ENCODE results near the gene MRPL20.
A peak's percentile ranks its signal among the peaks of the same experiment; 100 is the strongest.
"Not testable (repeated sequence)": the region's sequence is repeated elsewhere in the genome, so short reads cannot be mapped to it uniquely, and the experiment has no call there.

Gene MRPL20

DNA sequence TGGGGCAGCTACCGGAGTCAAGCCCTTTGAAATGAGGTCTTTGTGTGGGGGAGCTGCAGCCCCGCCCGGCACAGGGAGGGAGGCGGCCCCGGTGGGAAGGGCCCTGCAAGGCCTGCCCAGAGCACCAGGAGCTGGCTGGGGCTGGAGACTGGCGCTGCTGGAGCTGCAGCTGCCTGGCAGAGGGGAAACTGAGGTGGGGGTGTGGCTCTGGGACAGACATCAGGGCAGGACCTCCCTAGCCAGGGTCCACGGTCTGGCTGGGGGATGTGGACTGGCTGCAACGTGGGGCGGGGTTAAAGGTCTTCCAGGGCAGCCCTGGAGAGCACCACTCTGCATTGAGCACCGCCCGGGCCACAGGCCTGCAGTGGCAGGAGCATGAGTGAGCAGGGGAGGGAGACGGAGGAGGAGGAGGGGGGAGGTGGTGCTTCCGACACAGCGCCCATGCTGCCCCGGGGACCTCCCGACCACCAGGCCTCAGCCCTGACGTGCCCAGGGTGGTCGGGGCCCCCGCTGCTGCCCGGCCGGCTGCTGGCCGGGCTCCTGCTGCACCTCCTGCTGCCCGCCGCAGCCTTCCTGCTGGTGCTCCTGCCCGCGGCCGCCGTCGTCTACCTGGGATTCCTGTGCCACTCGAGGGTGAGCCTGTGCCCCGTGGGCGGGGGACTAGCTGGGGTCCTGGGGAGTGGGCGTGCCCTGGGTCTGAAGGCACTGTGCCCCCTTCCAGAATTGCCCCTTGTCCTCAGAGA is 18.8 kb upstream of the MRPL20 start:
- no peak for DNase-seq

DNA sequence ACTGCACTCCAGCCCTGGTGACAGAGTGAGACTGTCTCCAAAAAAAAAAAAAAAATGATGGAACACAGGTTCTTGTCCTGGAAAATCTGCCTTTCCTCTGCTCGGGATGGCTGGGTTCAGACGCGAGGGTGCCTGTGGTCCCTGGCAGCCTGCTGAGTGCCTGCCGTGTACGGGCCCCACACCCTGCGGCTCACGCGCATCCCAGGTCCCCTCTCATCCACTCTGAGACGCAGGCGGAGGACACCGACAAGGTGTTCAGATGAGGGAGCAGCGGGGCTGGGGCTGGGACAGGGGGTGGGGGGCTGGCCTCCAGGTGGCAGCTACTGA is 18.3 kb upstream of the MRPL20 start:
- no peak for DNase-seq

DNA sequence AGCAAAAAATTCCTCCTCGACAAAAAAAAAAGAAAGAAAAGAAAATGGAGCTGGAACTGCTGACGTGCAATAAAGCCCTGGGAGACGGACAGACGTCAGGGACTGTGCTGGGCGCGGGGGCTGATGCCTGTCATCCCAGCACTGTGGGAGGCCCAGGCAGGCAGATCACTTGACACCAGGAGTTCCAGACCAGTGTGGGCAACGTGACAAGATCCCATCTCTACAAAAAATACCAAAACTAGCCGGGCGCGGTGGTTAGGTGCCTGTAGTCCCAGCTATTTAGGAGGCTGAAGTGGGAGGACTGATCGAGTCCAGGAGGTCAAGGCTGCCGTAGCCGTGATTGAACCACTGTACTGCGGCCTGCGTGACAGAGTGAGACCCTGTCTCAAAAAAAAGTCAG is 17.6 kb upstream of the MRPL20 start:
- DNase-seq, result no peak

DNA sequence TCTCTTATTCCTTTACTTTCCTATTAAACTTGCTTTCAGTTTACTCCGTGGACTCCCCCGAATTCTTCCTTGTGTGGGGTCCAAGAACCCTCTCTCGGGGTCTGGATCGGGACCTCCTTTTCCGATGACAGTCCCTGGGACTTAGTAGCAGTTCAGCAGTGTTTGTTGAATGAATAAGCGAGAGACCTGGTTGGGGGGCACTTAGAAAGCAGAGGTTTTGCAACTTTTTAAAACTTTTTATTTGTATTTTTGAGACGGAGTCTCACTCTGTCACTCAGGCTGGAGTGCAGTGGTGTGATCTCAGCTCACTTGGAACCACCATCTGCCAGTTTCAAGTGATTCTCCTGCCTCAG is 16.1 kb upstream of the MRPL20 start:
- DNase-seq, result no peak

DNA sequence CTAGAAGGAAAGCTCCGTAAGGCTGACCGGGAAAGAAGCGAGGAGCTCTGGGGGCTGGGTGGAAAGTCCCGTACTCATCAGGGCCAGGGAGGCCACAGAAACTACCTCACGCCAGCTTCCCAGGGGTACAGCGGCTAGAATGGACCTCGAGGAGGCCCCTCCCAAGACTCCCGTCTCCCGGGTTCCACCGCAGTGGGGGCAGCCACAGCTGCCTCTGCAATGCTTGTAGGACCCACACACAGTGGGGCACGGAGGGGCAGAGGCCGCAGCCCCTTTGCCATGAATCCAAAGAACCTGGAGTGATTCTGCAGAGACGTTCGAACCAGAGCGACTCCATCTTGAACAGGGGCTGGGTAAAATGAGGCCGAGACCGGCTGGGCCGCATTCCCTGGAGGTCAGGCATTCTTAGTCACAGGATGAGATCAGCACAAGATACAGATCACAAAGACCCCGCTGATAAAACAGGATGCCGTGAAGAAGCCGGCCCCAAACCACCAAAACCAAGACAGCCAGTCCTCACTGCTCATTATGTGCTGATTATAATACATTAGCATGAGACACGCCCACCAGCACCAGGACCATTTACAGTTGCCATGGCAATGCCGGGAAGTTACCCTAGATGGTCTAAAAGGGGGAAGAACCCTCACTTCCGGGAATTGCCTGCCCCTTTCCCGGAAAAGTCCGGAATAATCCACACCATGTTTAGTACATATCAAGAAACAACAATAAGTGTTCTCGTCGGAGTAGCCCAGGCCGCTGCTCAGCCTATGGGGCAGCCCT is 15.6 kb upstream of the MRPL20 start:
- DNase-seq, result no peak

DNA sequence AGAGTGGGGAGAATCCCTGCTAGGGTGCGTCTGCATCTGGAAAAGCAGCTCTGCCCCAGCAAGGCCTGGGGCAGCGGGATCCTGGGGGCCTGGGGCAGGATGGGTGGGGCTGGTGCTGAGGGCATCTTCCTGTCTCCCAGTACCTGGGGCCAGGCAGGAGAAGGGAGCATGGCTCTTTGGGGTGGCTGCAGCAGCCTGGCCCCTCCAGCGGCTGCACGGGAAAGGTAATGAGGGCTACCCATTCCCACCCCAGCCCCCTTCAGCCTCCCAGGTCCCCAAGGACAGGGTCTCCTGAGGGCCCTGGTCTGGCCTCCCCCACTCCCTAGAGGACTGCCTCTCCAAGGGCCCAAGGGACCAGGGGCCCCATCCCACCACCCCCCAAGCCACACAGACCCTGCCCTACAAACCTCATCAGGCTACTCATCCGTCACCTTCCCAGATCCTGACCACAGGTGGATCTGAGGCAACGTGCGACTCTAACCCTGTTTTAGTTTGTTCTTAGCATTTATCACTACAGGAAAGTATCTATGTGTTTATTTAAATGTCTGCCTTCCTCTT is 14.9 kb upstream of the MRPL20 start:
- DNase-seq, result no peak

DNA sequence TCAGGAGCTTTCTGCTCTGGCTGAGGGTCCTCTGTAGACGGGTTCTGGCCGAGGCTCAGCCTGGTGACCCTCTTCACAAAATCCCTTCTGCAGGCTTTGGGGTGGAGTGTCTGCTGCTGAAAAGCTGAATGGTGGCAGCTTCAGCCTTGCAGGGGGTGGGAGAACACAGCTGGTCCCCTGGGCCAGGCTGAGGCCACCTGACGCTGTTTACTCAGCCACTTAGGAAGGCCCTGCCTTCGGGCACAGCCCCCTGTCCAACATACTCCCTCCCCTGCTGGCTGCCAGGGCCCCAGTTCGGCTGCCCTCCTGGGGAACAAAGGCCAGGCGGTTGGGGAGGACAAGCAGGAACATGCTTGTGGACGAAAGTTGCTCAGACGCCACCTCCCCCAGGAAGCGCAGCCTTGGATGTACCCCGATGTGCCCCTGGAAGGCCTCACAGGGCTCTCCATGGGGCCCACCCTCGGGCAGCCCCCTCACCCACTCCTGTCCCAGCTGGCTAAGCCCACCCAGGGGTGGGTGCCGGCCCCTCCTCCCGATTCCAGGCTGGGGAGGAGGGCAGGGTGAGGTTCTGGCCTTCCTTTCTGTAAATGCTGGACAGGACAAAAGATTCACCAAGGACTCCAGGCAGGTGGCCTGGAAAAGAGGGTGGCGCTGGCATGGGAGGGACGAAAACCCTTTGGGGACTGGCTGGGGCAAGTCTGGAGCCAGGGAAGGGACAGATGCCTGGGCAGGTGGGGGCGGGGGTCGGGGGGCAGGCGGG is 14.2 kb upstream of the MRPL20 start, which contains the start of gene ANKRD65:
TSS of gene ANKRD65 (minus strand) at position 130 of the 760 bp plus-strand sequence. CDS start 271 bp downstream, outside the sequence.
- DNase-seq, result no peak

DNA sequence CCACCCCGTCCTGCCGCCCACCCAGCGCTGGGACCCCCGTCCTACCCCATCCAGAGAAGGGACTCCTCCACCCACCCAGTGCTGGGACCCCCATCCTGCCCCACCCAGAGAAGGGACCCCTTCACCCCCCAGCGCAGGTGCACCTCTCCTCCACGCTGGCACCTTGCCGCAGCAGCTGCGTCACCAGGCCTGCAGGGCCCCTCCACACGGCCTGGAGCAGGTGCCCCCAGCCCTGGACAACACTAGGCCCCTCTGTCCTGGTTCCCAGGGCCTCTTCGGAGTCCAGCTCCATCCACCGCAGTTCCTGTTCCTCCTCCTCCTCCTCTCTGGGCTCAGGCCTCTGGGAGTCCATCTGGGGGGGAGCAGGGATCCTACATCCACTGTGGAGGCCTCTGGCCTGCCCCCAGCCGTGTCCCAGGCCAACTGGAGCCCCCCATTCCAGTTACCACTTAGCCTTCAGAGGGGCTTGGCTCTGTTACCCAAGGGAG is 13.6 kb upstream of the MRPL20 start:
- no peak for DNase-seq

DNA sequence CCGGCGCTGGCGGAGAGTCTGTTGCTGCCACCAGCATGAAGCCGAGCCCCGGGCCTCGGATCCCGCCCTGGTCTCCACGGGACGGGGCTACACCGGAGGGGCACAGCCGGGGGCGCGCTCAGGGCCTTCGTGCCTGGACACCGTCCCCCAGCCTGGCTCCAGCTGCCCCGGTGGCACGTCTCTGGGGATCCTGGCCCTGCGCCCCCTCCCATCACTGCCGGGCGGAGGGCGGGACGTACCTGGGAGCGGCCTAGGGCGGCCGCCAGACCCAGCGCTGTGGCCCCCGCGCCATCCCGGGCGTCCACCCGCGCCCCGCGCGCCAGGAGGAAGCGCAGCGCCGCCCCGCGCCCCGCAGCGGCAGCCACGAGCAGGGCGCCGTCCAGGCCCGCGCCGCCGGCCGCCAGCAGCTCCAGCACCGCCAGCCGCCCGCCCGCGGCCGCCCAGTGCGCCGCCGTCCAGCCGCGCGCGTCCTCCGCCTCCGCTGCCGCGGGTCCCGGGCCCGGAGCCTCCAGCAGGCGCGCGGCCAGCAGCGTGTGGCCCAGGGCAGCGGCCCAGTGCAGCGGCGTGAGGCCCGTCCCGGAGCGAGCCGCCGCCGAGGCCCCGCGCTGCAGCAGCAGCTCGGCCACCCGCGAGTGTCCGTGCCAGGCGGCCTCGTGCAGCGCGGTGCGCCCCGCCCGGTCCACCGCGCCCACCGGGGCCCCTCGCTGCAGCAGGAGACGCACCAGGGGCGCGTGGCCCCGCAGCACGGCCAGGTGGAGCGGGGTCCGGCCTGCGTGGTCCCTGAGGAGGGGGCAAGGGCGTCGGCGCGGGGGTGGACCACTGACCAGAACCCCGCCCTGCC is 12.9 kb upstream of the MRPL20 start:
- DNase-seq, result no peak

DNA sequence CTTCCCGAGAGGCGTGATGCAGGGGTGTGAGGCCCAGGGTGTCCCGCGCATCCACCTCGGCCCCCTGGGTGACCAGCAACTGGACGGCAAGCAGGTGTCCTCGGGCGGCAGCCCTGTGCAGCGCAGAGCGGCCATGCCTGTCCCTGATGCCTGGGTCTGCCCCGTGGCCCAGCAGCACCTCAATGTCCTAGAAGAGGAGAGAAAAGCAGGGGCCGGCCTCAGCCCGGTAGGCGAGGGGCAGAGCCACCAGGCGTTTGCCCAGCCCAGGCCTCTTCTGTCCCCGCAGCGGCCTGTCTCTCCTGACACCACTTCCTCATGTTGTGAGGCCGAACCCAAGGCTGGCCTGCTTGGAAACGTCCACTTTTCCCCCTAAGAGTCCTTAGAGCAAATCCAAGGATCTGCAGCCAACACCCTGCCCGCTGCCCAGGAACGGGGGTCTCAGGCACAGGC is 12.3 kb upstream of the MRPL20 start:
- DNase-seq, result no peak

DNA sequence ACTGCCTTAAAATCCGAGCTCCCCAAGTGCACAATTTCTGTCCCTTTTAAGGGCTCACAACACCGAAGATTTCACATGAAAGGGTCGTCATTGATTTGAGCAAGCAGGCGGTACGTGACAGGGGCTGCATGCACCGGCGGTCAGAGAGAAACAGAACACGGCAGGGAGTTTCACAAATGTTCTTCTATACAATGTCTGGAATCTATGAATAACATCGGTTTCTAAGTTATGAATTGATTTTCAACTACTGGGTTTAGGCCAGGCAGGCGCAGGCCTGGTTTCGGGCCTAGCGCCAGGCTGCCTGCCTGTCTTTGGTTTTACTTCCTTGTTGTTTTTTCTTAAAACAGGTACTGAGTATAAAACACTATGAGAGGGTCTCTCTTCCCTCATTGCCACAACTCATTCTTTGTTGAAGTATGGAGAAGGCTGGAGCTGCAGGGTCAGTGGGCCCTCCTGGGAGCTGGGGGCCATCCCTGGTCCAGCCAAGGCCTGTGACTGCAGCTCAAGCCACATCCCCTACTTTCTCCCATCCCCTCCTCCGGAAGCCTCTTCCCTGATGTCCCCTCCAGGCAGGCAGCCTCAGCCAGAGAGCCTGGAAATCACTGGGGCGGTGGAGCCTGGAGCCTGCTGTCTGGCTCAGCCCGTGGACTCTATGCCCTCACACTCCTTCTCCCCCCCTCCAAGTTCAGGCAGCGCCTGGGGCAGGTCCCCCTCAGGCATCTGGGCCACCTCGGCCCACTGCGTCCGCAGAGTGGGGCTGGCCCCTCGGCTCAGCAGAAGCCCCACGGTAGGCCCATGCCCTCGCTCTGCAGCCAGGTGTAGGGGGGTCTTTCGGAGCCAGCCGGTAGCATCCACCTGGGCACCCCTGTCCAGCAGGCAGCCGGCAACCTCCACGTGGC is 11.6 kb upstream of the MRPL20 start:
- no peak for DNase-seq

DNA sequence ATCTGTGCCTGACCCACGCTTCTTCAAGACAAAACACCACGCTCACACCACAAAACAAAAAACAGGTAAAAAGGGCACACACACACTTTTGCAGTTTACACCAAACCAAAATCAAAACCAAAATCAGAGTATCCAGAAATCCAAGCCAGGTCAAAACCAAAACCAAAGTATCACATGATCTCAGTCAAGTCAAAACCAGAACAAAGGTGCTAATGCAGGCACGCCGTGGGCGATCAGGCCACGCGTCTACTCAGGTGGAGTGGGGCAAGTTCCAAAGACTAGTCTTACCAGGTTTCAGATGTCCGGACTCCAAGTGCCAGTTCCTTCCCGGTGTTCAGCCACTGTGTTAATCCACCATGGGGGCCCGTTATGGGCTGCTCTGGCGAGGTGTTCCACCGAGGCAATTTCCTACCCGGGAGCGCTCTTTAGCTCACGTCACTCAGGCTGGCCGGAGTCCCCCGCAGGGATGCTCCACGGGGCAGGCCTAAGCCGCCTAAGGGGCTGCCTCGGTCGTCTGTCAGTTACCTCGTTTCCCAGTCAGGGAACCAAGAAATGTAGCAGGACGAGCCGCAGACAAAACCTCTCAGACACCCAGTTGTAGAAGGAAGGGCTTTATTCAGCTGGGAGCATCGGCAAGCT is 10.9 kb upstream of the MRPL20 start:
- not testable (repeated sequence) for DNase-seq

DNA sequence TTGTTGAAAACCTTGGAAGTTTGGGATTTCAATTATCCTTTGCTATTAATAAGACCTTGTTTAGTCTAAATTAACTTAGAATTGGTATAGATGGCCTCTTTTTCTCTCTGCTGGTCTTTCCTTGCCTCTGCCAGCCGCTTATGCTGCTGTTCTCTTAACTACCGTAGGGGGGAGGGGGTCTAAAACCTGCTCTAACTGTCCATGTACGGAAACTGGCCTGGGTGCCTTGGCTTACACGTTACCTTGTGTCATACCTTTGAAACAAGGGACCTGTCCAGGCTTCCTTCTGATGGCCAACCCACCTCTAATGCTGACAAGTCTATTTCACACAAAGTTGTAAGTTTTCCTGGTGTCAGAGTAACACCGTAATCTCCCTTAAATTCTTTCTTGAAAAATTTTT is 10.3 kb upstream of the MRPL20 start:
- not testable (repeated sequence) for DNase-seq

DNA sequence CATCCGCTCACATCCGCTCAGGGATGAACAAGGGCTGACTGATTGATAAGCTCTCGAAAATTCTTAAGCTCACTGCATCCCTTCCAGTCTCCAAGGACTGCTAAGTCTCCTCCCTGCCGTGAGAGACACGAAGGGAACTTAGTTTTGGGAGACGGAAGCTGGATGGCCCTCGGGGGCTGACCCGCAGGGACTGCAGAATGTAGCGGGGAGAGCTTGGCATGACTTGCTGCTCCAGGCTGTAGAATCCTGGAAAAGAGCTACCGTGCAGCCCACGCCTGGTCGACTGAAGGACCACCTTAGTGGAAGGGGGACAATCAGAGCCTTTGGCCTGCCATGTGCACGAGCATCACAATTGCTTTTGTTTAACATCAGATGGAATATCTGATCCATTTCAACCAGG is 8.7 kb upstream of the MRPL20 start:
- no peak for DNase-seq

DNA sequence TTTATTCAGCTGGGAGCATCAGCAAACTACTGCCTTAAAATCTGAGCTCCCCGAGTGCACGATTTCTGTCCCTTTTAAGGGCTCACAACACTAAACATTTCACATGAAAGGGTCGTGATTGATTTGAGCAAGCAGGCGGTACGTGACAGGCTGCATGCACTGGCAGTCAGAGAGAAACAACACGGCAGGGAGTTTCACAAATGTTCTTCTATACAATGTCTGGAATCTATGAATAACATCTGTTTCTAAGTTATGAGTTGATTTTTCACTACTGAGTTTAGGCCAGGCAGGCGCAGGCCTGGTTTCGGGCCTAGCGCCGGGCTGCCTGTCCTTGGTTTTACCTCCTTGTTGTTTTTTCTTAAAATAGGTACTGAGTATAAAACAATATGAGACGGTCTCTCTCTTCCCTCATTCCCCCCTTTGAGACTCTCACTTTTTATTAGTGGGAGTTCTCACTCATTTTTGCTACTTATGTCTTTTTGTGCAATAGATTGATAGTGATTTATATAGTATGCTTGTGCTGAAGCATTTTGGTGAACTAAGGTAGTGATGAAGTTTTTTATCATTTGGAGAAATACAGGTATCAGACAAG is 5.3 kb upstream of the MRPL20 start:
- not testable (repeated sequence) for DNase-seq

DNA sequence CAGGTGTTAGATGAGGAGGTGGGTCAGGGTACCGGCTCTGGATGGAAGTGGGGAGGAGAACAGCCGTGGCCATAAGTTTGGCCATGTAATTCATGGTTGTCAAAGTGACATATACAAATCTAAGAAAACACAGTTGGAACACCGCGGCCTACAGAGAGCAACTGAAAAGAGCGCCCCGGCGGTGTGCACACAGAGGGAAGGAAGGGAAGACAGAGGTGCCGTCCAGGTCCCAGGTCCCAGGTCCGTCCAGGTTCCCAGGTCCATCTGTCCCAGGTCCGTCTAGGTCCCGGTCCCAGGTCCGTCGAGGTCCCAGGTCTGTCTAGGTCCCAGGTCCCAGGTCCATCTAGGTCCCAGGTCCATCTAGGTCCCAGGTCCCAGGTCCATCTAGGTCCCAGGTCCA is 4.5 kb upstream of the MRPL20 start:
- no peak for DNase-seq

DNA sequence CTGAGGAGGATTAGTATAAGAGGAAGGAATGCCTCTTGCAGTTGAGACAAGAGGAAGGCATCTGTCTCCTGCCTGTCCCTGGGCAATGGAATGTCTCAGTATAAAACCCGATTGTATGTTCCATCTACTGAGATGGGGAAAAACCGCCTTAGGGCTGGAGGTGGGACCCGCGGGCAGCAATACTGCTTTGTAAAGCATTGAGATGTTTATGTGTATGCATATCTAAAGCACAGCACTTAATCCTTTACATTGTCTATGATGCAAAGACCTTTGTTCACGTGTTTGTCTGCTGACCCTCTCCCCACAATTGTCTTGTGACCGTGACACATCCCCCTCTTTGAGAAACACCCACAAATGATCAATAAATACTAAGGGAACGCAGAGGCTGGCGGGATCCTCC is 3.1 kb upstream of the MRPL20 start:
- not testable (repeated sequence) for DNase-seq

DNA sequence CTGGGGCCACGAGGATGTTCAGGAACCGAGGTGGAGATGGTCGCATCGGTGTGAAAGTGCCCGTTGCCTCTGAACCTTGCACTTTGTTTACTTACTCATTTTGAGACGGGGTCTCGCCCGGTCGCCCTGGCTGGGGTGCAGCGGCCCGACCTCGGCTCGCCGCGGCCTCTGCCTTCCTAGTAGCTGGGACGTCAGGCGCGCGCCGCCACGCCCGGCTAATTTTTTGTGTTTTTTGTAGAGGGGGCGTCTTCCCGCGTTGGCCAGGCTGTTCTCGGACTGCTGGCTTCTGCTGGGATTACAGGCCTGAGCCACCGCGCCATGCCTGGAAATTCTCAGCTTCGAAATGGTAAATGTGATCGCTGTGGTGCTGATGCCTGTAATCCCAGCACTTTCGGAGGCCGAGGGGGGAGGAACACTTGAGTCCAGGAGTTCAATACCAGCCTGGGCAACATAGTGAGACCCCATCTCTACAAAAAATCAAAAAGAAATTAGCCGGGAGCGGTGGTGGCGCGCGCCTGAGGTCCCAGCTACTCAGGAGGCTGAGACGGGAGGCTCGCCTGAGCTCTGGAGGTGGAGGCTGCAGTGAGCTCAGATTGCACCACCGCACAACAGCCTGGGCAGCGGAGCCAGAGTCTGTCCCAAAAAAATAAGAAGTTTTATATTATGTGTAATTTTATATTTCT is 684 bp upstream of the MRPL20 start:
- peak; percentile 34 for DNase-seq

DNA sequence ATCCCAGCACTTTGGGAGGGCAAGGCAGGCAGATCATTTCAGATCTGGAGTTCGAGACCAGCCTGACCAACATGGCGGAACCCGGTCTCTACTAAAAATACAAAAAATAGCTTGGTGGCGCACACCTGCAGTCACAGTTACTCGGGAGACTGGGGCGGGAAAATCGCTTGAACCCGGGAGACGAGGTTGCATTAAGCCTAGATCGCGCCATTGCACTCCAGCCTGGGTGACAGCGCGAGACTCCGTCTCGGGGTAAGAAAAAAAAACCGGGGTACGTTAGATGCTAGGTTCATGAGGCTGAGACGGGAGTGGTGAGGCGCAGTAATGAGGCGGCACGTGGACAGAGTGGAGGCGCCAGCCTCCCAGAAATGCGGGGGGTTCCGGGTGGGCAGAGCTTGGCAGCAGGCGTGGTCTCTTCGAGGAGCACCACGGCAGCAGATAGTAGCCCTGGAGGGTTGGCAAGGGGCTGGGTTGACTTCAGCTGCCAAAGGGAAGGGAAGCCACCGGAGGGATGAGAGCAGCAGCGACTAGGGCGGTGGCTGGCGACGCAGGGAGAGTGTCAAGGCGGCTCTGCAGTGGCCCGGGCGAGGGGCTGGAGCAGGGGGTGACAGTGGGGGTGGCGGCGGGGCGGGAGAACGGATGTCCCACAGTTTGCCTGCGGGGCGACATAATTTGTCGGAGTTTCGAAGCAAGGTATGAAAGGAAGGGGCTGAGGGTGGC is 832 bp downstream of the MRPL20 start:
- no peak for DNase-seq
